GM23338 (cell line): ENCODE results near the gene AMPH. TPM values are rescaled to one million over a fixed set of nuclear protein-coding genes. Genes with fewer than 3 reads are reported as not detected.

Experiments used
- ATAC-seq: fragments of 200-7000 bp; cut with Tn5 transposase; 3 replicates; pipeline ENCODE4 v1.9.1; 2020
- DNase-seq: peaks from one replicate; pipeline ENCODE4 v3.0.0-alpha.2; 2015; ENCODE audit warnings: low spot score
- H2AFZ ChIP-seq: fragments of 200-600 bp; sonication (generic); 2 replicates; pipeline ENCODE4 v1.8.0; 2016; ENCODE audit warnings: antibody characterized with exemption, mild to moderate bottlenecking, moderate library complexity
- H3F3A ChIP-seq: fragments of 200-600 bp; sonication (generic); replicated peaks from 2 replicates; pipeline ENCODE4 v1.8.0; 2017; ENCODE audit warnings: antibody characterized with exemption, mixed run types, low read depth
- H3K27ac ChIP-seq: fragments of 200-600 bp; sonication (generic); 2 replicates; pipeline ENCODE4 v1.6.1; 2016; ENCODE audit warnings: low read depth
- H3K27me3 ChIP-seq: fragments of 200-600 bp; sonication (generic); 2 replicates; pipeline ENCODE4 v1.8.0; 2016; ENCODE audit warnings: mild to moderate bottlenecking, mixed run types, moderate library complexity; ENCODE audit not compliant: insufficient read depth
- H3K36me3 ChIP-seq: fragments of 200-600 bp; sonication (generic); 2 replicates; pipeline ENCODE4 v1.8.0; 2016; ENCODE audit warnings: mild to moderate bottlenecking; ENCODE audit not compliant: insufficient read depth
- H3K4me1 ChIP-seq: fragments of 200-600 bp; sonication (generic); 2 replicates; pipeline ENCODE4 v1.8.0; 2016; ENCODE audit warnings: mild to moderate bottlenecking, moderate library complexity; ENCODE audit not compliant: insufficient read depth
- H3K4me2 ChIP-seq: fragments of 200-600 bp; sonication (generic); 2 replicates; pipeline ENCODE4 v1.7.1; 2017; ENCODE audit warnings: mixed run types
- H3K4me3 ChIP-seq: fragments of 200-600 bp; sonication (generic); 2 replicates; pipeline ENCODE4 v1.6.1; 2016; ENCODE audit warnings: mixed run types
- H3K79me2 ChIP-seq: fragments of 200-600 bp; sonication (generic); replicated peaks from 2 replicates; pipeline ENCODE4 v1.8.0; 2017; ENCODE audit warnings: mild to moderate bottlenecking; ENCODE audit not compliant: insufficient read depth
- H3K9me2 ChIP-seq: fragments of 200-600 bp; sonication (generic); 2 replicates; pipeline ENCODE4 v1.8.0; 2017; ENCODE audit not compliant: insufficient read depth
- H4K20me1 ChIP-seq: fragments of 200-600 bp; sonication (generic); replicated peaks from 2 replicates; pipeline ENCODE4 v1.8.0; 2017; ENCODE audit warnings: mild to moderate bottlenecking; ENCODE audit not compliant: insufficient read depth
- H3K27ac Mint-ChIP-seq: 2 replicates; pipeline ENCODE4 v1.8.0; 2020; ENCODE audit warnings: inconsistent platforms, mild to moderate bottlenecking, moderate library complexity, mixed read lengths
- H3K27me3 Mint-ChIP-seq: 3 replicates; pipeline ENCODE4 v1.8.0; 2022; ENCODE audit warnings: low read depth, mild to moderate bottlenecking, moderate library complexity, mixed read lengths, inconsistent platforms; ENCODE audit not compliant: insufficient read depth, poor library complexity
- H3K36me3 Mint-ChIP-seq: 3 replicates; pipeline ENCODE4 v1.8.0; 2021; ENCODE audit warnings: low read depth, mild to moderate bottlenecking, inconsistent platforms, moderate library complexity, mixed read lengths
- H3K4me1 Mint-ChIP-seq: 3 replicates; pipeline ENCODE4 v1.8.0; 2020; ENCODE audit warnings: mild to moderate bottlenecking, inconsistent platforms, mixed read lengths
- H3K4me3 Mint-ChIP-seq: 3 replicates; pipeline ENCODE4 v1.8.0; 2021; ENCODE audit warnings: moderate library complexity, mild to moderate bottlenecking, inconsistent platforms, mixed read lengths
- H3K9me3 Mint-ChIP-seq: 3 replicates; pipeline ENCODE4 v1.8.0; 2020; ENCODE audit warnings: moderate library complexity, mild to moderate bottlenecking, inconsistent platforms, mixed read lengths
- CREB1 ChIP-seq: fragments of 250-450 bp; sonication (Bioruptor Pico); IDR thresholded peaks from 2 replicates; pipeline ENCODE4 v1.5.0; 2020; ENCODE audit warnings: low read depth, mild to moderate bottlenecking, moderate library complexity
- EZH2 ChIP-seq: fragments of 200-600 bp; sonication (generic); IDR thresholded peaks from one replicate; pipeline ENCODE4 v1.8.0; 2017; ENCODE audit warnings: antibody characterized with exemption, mild to moderate bottlenecking, low read depth; ENCODE audit not compliant: unreplicated experiment
- JUNB ChIP-seq: IDR thresholded peaks from one replicate; pipeline ENCODE4 v1.6.1; 2016; ENCODE audit warnings: antibody characterized with exemption; ENCODE audit not compliant: unreplicated experiment
- NANOG ChIP-seq: IDR thresholded peaks from 2 replicates; pipeline ENCODE4 v1.6.1; 2016; ENCODE audit warnings: antibody characterized with exemption, borderline replicate concordance
- POLR2AphosphoS5 ChIP-seq: IDR thresholded peaks from 2 replicates; pipeline ENCODE4 v1.6.1; 2016; ENCODE audit warnings: antibody characterized with exemption, low read depth
- STAT1 ChIP-seq: IDR thresholded peaks from one replicate; pipeline ENCODE4 v1.6.1; 2016; ENCODE audit warnings: antibody characterized with exemption; ENCODE audit not compliant: unreplicated experiment
- ZNF331 ChIP-seq: fragments of 250-450 bp; sonication (Bioruptor Pico); IDR thresholded peaks from 2 replicates; pipeline ENCODE4 v1.5.0; 2020; ENCODE audit warnings: low read depth, mild to moderate bottlenecking, moderate library complexity
- polyA plus RNA-seq: library from polyadenylated mRNA; unstranded; fragments of >200 nt; fragmentation: Nextera tagmentation; extraction: Ambion mirVana; gene quantifications from 2 replicates; pipeline ENCODE4 v1.2.1, GENCODE V29; 2016
- total RNA-seq: library from RNA; depleted of rRNA; stranded (reverse); fragments of >200 nt; shearing (Covaris generic); gene quantifications from 2 replicates; pipeline ENCODE4 v1.2.3, GENCODE V29; 2014
- TF ChIP-seq, protein P1 (sequence below): IDR thresholded peaks from one replicate; pipeline ENCODE4 v1.6.1; 2018; ENCODE audit warnings: antibody characterized with exemption; ENCODE audit not compliant: unreplicated experiment

Gene AMPH
- total and polyA plus RNA-seq, 2 experiments from 2014 or later = 4.8 to 10.2 TPM

DNA sequence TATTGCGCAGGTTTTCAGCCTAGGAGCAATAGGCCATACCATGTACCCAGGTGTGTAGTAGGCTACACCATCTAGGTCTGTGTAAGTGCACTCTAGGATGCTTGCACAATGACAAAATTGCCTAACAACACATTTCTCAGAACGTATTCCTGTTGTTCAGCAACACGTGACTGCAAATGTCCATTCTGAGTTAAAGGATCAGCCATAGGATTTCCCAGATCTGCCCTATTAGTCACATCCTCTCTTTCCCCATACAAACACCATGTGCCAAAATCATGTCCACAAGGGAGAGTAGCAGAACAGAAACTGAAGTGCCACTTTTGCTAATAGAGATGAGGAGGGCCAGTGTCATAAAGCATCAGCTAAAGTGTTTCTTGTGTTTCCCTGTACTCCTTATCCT is 42.6 kb upstream of the AMPH start (continued):
- TF ChIP-seq, protein P1, sequence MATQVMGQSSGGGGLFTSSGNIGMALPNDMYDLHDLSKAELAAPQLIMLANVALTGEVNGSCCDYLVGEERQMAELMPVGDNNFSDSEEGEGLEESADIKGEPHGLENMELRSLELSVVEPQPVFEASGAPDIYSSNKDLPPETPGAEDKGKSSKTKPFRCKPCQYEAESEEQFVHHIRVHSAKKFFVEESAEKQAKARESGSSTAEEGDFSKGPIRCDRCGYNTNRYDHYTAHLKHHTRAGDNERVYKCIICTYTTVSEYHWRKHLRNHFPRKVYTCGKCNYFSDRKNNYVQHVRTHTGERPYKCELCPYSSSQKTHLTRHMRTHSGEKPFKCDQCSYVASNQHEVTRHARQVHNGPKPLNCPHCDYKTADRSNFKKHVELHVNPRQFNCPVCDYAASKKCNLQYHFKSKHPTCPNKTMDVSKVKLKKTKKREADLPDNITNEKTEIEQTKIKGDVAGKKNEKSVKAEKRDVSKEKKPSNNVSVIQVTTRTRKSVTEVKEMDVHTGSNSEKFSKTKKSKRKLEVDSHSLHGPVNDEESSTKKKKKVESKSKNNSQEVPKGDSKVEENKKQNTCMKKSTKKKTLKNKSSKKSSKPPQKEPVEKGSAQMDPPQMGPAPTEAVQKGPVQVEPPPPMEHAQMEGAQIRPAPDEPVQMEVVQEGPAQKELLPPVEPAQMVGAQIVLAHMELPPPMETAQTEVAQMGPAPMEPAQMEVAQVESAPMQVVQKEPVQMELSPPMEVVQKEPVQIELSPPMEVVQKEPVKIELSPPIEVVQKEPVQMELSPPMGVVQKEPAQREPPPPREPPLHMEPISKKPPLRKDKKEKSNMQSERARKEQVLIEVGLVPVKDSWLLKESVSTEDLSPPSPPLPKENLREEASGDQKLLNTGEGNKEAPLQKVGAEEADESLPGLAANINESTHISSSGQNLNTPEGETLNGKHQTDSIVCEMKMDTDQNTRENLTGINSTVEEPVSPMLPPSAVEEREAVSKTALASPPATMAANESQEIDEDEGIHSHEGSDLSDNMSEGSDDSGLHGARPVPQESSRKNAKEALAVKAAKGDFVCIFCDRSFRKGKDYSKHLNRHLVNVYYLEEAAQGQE = no peak

DNA sequence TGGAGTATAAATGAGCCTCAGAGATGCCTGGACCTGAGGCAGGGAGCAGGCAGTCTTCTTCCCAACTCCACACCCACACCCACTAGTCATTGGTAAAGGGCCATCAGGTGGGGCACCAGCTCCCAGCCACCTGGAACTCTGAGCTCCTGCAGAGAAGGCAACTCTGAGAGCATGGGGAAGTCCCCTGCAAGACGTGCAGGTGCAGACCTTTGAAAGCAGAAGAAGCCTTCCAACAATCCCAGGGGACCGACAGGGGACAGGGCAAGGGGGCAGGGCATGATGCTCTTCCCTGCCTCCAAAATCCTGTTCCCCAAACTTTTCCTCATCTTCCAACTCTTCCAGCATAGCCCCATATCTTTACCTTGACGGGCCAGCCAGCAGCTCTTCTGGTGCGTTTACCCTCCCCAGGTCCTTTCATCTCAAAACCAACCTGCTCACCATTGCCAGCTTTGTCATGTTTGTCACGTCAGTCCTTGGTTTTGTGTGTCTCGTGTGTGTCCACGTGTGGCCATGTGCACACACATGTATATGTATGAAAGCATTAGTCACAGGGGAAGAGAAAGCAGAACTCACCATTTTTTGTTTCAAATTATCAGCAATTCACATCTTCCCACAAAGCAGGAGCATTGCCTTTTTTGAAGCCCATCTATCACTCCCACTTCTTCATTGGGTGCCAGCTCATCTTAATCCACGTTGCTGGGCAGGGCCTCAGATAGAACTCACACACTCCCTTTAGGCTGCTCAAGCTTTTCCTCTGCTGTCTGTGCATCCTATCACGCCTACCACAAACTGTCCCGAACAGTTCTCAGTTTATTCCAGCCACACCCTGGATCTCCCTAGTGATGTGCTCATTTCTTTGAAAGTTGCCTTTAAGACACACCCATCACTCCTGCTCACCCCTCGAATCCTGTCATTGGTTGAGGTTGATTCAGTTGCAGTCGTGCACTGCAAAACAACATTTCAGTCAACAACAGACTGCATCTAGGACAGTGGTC is 41.0 kb upstream of the AMPH start:
- Histone ChIP-seq H4K20me1 (no peaks in the 10 kb centered on the region), H3K4me2 (no peak overlapping the region), H3K27ac (no peak overlapping the region), H3K36me3 (no peaks in the 10 kb centered on the region), H3K27me3 (no peaks in the 10 kb centered on the region), H3K4me1 (no peaks in the 10 kb centered on the region), H2AFZ (no peak overlapping the region), H3K4me3 (no peak overlapping the region), H3K9me2 (0 out of 2 replicates have a peak, but pooled peaks cover 3% of the 10 kb centered on the region), H3K79me2 (no peaks in the 10 kb centered on the region), H3F3A (no peaks in the 10 kb centered on the region)
- Mint-ChIP-seq H3K9me3 (no peaks in the 10 kb centered on the region), H3K36me3 (no peaks in the 10 kb centered on the region), H3K27me3 (peaks cover 5% of the 10 kb centered on the region), H3K4me1 (peaks cover 2% of the 10 kb centered on the region; the same call in 2 of the 3 replicates), H3K27ac (no peak overlapping the region), H3K4me3 (no peak overlapping the region)
- TF ChIP-seq ZNF331 (CRISPR knock-in tag) (no peak), POLR2AphosphoS5 (no peak)
- DNase-seq (no peak), ATAC-seq (no peak)

DNA sequence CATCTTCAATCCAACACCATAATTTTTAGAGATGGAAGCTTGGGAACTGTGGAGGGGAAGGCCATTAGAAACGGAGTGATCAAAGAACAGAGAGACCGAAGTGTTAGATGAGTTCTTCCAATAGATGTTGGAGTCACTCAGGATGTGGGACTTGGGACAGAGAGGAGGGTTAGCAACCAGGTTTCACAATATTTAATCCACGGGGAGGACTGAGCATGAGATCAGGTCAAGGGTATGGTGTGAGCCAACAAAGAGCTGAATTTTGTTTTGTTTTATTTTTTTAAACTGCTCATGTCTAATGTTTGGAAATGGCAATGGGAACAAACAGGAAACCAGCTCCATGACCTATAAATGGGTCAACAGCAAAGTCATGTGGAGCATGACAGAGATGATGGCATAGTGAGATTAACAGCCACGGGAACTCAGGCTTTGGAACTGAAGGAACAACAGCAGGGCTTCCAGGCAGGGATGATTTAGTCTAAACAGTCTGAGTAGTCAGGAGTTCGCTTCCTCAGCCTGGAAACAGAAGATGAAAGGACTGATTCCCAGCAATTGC is 38.9 kb upstream of the AMPH start:
- H3K4me3 ChIP-seq = no peak overlapping the region
- no peaks in the 10 kb centered on the region for H3K36me3 ChIP-seq
- Mint-ChIP-seq H3K27ac (peak overlapping the region; percentile 28; the same call in 1 of the 2 replicates), H3K4me3 (no peak overlapping the region), H3K27me3 (peaks cover 1% of the 10 kb centered on the region), H3K4me1 (peaks cover 3% of the 10 kb centered on the region; the same call in 1 of the 3 replicates), H3K9me3 (no peaks in the 10 kb centered on the region), H3K36me3 (no peaks in the 10 kb centered on the region)
- H3K9me2 ChIP-seq = 0 out of 2 replicates have a peak, but pooled peaks cover 3% of the 10 kb centered on the region
- H3F3A ChIP-seq = no peaks in the 10 kb centered on the region
- H4K20me1 ChIP-seq = no peaks in the 10 kb centered on the region
- H3K4me1 ChIP-seq = no peaks in the 10 kb centered on the region
- ATAC-seq = no peak
- H3K4me2 ChIP-seq = no peak overlapping the region
- DNase-seq = no peak
- H3K27ac ChIP-seq = no peak overlapping the region
- no peaks in the 10 kb centered on the region for H3K79me2 ChIP-seq
- H2AFZ ChIP-seq = no peak overlapping the region
- H3K27me3 ChIP-seq = no peaks in the 10 kb centered on the region
- TF ChIP-seq NANOG = no peak
- no peak for TF ChIP-seq EZH2
- no peak for TF ChIP-seq CREB1 (CRISPR knock-in tag)
- TF ChIP-seq STAT1 = no peak
- TF ChIP-seq, protein P1 = no peak
- no peak for TF ChIP-seq JUNB
- TF ChIP-seq ZNF331 (CRISPR knock-in tag) = no peak
